ENCODE measurements around the gene SRP54. TPM values are rescaled to one million over a fixed set of nuclear protein-coding genes. Genes with fewer than 3 reads are reported as not detected.
"Not testable (repeated sequence)": the region's sequence is repeated elsewhere in the genome, so short reads cannot be mapped to it uniquely, and the experiment has no call there.

SRP54 gene
- total and polyA plus RNA-seq, 12 donors = 14.9 to 39.9 (median 34.6) TPM

DNA sequence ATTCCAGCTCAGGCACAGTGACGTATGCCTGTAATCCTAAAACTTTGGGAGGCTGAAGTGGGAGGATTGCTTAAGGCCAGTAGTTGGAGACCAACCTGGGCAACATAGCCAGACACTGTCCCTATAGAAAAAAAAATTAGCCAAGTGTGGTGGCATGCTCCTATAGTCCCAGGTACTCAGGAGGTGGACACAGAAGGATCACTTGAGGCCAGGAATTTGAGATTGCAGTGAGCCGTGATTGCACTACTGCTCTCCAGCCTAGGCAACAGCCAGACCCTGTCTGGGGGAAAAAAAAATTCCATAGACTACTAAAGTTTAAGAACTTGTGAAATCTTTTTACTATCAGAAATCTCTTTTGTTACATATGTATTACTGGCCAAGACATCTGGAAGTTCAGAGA, 69.8 kb downstream of the SRP54 start:
- H3K9me3 ChIP-seq = no peaks in the 10 kb centered on the region
- intact Hi-C loops (cut with DNase I) = loop anchor here in 1 of 10 donors (10.0 kb wide), 1 partner anchor 62 kb away; no protein-coding TSS in a partner anchor
- 67 to 89% methylated on average over 2 of the region's 2 CpGs for WGBS, 2 donors
- peak overlapping the region in 1 of 10 donors; percentile 80 for H3K27ac ChIP-seq
- no peak overlapping the region for H3K4me3 ChIP-seq
- no peak for DNase-seq
- ATAC-seq = no peak
- TF ChIP-seq, protein P1, sequence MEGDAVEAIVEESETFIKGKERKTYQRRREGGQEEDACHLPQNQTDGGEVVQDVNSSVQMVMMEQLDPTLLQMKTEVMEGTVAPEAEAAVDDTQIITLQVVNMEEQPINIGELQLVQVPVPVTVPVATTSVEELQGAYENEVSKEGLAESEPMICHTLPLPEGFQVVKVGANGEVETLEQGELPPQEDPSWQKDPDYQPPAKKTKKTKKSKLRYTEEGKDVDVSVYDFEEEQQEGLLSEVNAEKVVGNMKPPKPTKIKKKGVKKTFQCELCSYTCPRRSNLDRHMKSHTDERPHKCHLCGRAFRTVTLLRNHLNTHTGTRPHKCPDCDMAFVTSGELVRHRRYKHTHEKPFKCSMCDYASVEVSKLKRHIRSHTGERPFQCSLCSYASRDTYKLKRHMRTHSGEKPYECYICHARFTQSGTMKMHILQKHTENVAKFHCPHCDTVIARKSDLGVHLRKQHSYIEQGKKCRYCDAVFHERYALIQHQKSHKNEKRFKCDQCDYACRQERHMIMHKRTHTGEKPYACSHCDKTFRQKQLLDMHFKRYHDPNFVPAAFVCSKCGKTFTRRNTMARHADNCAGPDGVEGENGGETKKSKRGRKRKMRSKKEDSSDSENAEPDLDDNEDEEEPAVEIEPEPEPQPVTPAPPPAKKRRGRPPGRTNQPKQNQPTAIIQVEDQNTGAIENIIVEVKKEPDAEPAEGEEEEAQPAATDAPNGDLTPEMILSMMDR (IDR thresholded peaks at IDR 0.05) = no peak
- H3K4me1 ChIP-seq = peaks cover 4 to 41% (median 26%) of the 10 kb centered on the region in 9 donors
- H3K36me3 ChIP-seq = peaks cover 0 to 82% (median 22%) of the 10 kb centered on the region in 9 donors
- H3K27me3 ChIP-seq = no peaks in the 10 kb centered on the region

DNA sequence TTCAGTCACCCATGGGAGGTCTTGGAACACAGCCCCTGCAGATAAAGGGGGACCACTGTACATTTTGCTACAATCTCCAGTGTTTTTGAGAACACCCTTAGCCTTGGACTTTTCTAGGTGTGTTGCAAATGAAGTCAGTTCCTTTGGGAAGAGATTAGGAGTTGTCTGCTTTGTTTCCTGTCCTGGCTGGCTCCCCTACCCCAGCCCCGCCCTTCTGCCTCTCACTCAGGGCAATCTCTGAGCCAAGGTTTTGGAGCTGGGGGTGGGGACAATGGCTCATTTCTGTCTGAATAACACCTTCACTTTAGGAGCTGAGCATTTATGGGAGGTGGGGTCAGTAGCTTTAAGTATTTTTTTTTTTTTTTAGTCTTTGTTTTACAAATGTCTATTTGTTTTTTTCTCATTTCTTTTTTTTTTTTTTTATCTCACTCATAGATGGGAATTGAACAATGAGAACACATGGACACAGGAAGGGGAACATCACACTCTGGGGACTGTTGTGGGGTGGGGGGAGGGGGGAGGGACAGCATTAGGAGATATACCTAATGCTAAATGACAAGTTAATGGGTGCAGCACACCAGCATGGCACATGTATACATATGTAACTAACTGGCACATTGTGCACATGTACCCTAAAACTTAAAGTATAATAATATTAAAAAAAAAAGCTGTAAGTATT, 78.5 kb downstream of the SRP54 start:
- Histone ChIP-seq H3K27ac (peak overlapping the region in 9 of 10 donors; percentile 21 to 79 (median 65)), H3K36me3 (peaks cover 0 to 84% (median 22%) of the 10 kb centered on the region in 9 donors), H3K4me1 (peaks cover 0 to 33% (median 16%) of the 10 kb centered on the region in 9 donors)
- ATAC-seq (peak; percentile 88 to 98 (median 96)), DNase-seq (peak; percentile 50 to 69)
- H3K4me3 ChIP-seq; intact Hi-C loops (cut with DNase I); H3K27me3 ChIP-seq; H3K9me3 ChIP-seq: not testable (repeated sequence)
- 34 to 58% methylated on average over 1 of the region's 1 CpG for WGBS, 2 donors

DNA sequence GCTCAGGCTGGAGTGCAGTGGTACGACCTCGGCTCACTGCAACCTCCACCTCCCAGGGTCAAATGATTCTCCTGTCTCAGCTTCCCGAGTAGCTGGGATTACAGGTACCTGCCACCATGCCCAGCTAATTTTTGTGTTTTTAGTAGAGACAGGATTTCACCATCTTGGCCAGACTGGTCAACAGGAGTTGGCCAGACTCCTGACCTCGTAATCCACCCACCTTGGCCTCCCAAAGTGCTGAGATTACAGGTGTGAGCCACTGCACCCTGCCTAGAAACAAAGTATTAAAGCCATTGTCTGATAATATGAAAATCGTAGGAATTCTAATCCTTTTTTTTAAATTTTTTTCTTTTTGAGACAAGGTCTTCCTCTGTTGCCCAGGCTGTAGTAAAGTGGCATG, 82.9 kb downstream of the SRP54 start:
- WGBS, 2 donors = 92 to 94% methylated on average over 5 of the region's 5 CpGs
- ATAC-seq; H3K9me3 ChIP-seq; H3K27me3 ChIP-seq; DNase-seq; intact Hi-C loops (cut with DNase I); H3K27ac ChIP-seq; H3K4me3 ChIP-seq: not testable (repeated sequence)
- peaks cover 0 to 19% (median 11%) of the 10 kb centered on the region in 9 donors for H3K4me1 ChIP-seq
- H3K36me3 ChIP-seq = peaks cover 0 to 90% (median 20%) of the 10 kb centered on the region in 9 donors

DNA sequence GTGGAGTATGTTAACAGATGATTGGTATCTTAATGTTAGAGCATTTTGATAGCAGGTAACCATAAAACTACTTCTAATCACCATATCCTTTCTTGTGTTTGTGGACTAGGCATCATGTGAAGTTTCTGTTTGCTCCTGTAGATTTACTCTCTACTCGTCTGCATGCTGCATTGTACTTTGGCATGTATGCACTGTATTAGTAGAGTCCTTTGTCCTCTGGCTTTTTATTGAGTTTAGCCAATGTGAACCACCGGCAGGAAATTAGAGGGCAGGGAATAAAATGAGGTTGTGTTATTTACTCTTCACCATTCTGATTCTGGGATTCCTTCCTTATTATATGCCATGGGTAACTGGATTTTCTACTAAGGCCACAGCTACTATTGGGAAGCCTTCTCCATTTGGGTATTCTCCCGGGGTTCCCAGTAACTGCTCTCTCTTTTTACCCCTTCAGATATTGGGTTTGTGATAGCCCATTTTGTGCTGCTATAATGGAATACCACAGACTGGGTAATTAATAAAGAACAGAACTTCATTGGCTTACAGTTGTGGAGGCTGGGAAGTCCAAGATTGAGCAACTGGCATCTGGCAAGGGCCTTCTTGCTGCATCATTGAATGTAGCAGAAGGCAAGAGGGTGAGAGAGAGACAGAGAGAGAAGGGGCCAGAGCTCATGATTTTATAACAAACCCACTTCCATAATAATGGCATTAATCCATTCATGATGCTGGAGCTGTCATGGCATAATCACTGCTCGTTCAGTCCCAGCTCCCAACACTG, 85.6 kb downstream of the SRP54 start:
- ATAC-seq = no peak
- 94 to 95% methylated on average over 4 of the region's 4 CpGs for WGBS, 2 donors

DNA sequence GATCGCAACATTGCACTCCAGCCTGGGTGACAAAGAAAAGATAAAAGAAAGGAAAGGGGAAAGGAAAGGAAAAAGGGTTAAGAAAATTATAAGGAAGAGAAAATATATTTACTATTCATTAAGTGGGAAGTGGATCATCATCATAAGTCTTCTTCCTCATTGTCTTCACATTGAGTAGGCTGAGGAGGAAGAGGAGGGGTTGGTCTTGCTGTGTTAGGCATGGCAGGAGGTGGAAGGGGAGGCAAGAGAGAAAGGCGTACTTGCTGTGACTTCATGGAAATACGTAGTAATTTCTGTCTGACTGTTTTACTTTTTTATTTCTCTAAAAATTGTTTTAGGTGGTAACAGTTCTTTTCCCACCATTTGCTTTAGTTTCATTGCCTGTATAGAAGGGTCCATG, 89.4 kb downstream of the SRP54 start:
- intact Hi-C loops (cut with DNase I) = no loop called here
- Histone ChIP-seq H3K36me3 (peaks cover 0 to 96% (median 20%) of the 10 kb centered on the region in 9 donors), H3K27me3 (no peaks in the 10 kb centered on the region), H3K4me1 (peaks cover 0 to 3% (median 0%) of the 10 kb centered on the region in 9 donors), H3K27ac (no peak overlapping the region), H3K4me3 (no peak overlapping the region), H3K9me3 (no peaks in the 10 kb centered on the region)
- ATAC-seq = no peak
- WGBS, 2 donors = 93 to 97% methylated on average over 3 of the region's 3 CpGs
- no peak for DNase-seq
- TF ChIP-seq, protein P1 (IDR thresholded peaks at IDR 0.05) = no peak

More for the DNA sequence above, 85.6 kb downstream of the SRP54 start:
- no peaks in the 10 kb centered on the region for H3K27me3 ChIP-seq
- no peak overlapping the region for H3K27ac ChIP-seq
- intact Hi-C loops (cut with DNase I) = no loop called here
- no peak for DNase-seq
- TF ChIP-seq, protein P1 (IDR thresholded peaks at IDR 0.05) = no peak
- H3K4me1 ChIP-seq = peaks cover 0 to 2% (median 0%) of the 10 kb centered on the region in 9 donors
- no peaks in the 10 kb centered on the region for H3K9me3 ChIP-seq
- H3K4me3 ChIP-seq = no peak overlapping the region
- H3K36me3 ChIP-seq = peaks cover 0 to 97% (median 20%) of the 10 kb centered on the region in 9 donors

Measured in heart right ventricle (tissue), 16 donors.